HL-60 (cell line): ENCODE data around the gene SLCO2A1.

Experiments
- DNase-seq, 2 experiments: peaks; one replicate each; pipeline ENCODE4 v3.0.0-alpha.2; 2010 to 2020; ENCODE audit warnings: low read depth in 1 of 2, low spot score in 1 of 2
- H3K27ac ChIP-seq: fragments of 250-450 bp; sonication (Bioruptor Pico); replicated peaks from 2 replicates; pipeline ENCODE4 v1.5.1; 2020; ENCODE audit warnings: mild to moderate bottlenecking, moderate library complexity
- H3K27me3 ChIP-seq: fragments of 250-450 bp; sonication (Bioruptor Pico); 2 replicates; pipeline ENCODE4 v1.5.1; 2021; ENCODE audit warnings: mild to moderate bottlenecking, moderate library complexity; ENCODE audit not compliant: insufficient read depth, poor library complexity, severe bottlenecking
- H3K4me3 ChIP-seq: replicated peaks from 2 replicates; pipeline ENCODE4 v1.5.1; 2011; ENCODE audit warnings: mild to moderate bottlenecking, control low read depth, low read length; ENCODE audit not compliant: insufficient read depth
- CTCF ChIP-seq: IDR thresholded peaks from one replicate; pipeline ENCODE4 v1.5.1; 2011; ENCODE audit warnings: low read length, control low read depth, inconsistent platforms; ENCODE audit not compliant: insufficient read depth
- GABPA ChIP-seq: IDR thresholded peaks from 2 replicates; pipeline ENCODE4 v1.6.1; 2012; ENCODE audit warnings: low read depth
- POLR2AphosphoS5 ChIP-seq: IDR thresholded peaks from 2 replicates; pipeline ENCODE4 v1.6.1; 2012; ENCODE audit warnings: low read depth
- REST ChIP-seq: IDR thresholded peaks from 2 replicates; pipeline ENCODE4 v1.6.1; 2012; ENCODE audit warnings: low read depth; ENCODE audit not compliant: insufficient replicate concordance
- SPI1 ChIP-seq: IDR thresholded peaks from 2 replicates; pipeline ENCODE4 v1.6.1; 2012; ENCODE audit warnings: low read depth, mild to moderate bottlenecking, borderline replicate concordance

SLCO2A1 gene

GRCh38 chr3:133970339-133970738, 59.4 kb downstream of the SLCO2A1 start:
- no peak for DNase-seq
- H3K27ac ChIP-seq = no peak overlapping the region
- TF ChIP-seq SPI1 (no peak), CTCF (no peak), REST (no peak), POLR2AphosphoS5 (no peak)
- no peak overlapping the region for H3K4me3 ChIP-seq
- no peaks in the 10 kb centered on the region for H3K27me3 ChIP-seq

- Histone ChIP-seq H3K4me3 (no peak overlapping the region), H3K27ac (no peak overlapping the region), H3K27me3 (no peaks in the 10 kb centered on the region)
- DNase-seq = no peak
- TF ChIP-seq REST (no peak), POLR2AphosphoS5 (no peak), GABPA (no peak), CTCF (no peak), SPI1 (no peak)
Observed at GRCh38 chr3:133967992-133968892, 61.5 kb downstream of the SLCO2A1 start.

- Histone ChIP-seq H3K4me3 (no peak overlapping the region), H3K27me3 (no peaks in the 10 kb centered on the region), H3K27ac (no peak overlapping the region)
- no peak for DNase-seq
- TF ChIP-seq GABPA (no peak), REST (no peak)
Observed at GRCh38 chr3:133966954-133967353, 62.8 kb downstream of the SLCO2A1 start.
